NT2/D1 (cell line): ENCODE results near the gene PCP4L1.

Source experiments
- SUZ12 ChIP-seq: IDR thresholded peaks from 2 replicates; pipeline ENCODE4 v1.6.1; 2011; ENCODE audit not compliant: insufficient read length, insufficient read depth; ENCODE audit errors: extremely low read depth
- ZNF274 ChIP-seq: IDR thresholded peaks from 2 replicates; pipeline ENCODE4 v1.6.1; 2011; ENCODE audit warnings: mild to moderate bottlenecking, low read depth, low read length

- no peak for TF ChIP-seq ZNF274
- no peak for TF ChIP-seq SUZ12
Observed at GRCh38 chr1:161333166-161333565, 74.6 kb downstream of the PCP4L1 start.
